Measurements from ENCODE around the gene CIC. TPM values are rescaled to one million over a fixed set of nuclear protein-coding genes. Genes with fewer than 3 reads are reported as not detected.

The CIC gene
- polyA plus RNA-seq, 3 donors: 0.62 to 42.2 (median 0.87) TPM

- H4K20me1 ChIP-seq (ENCODE audit: insufficient read depth, low read length): peaks cover 97% of the 10 kb centered on the region
- intact Hi-C loops (cut with micrococcal nuclease): loop anchor here in 1 of 2 donors (10.0 kb wide), 1 partner anchor 130 kb away; no protein-coding TSS in a partner anchor
Observed at GRCh38 chr19:42234364-42234763, 34.7 kb upstream of the CIC start.

GRCh38 chr19:42235181-42235580 lies 33.9 kb upstream of the CIC start:
- H3K36me3 ChIP-seq (replicated peaks in 1 of 2; ENCODE audit: control insufficient read depth in 1 of 2, insufficient read depth in 2 of 2, low read length in 2 of 2): peaks cover 80 to 86% of the 10 kb centered on the region in 2 donors

More at GRCh38 chr19:42234364-42234763, 34.7 kb upstream of the CIC start:
- Histone ChIP-seq H3K27me3 (ENCODE audit: control insufficient read depth in 2 of 2, insufficient read depth in 2 of 2, low read length in 2 of 2) (no peaks in the 10 kb centered on the region), H3K79me2 (ENCODE audit: insufficient read depth, low read length) (peaks cover 52% of the 10 kb centered on the region), H3K9me3 (replicated peaks in 1 of 2; ENCODE audit: control insufficient read depth in 1 of 2, insufficient read depth in 1 of 2, low read length in 2 of 2) (no peaks in the 10 kb centered on the region), H3K4me2 (replicated peaks; ENCODE audit: extremely low read depth, low read length, poor library complexity, severe bottlenecking) (no peak overlapping the region), H3K36me3 (replicated peaks in 1 of 2; ENCODE audit: control insufficient read depth in 1 of 2, insufficient read depth in 2 of 2, low read length in 2 of 2) (peaks cover 81 to 86% of the 10 kb centered on the region in 2 donors), H3K4me3 (replicated peaks in 1 of 3; ENCODE audit: low read depth in 2 of 3, low read length in 3 of 3) (no peak overlapping the region), H3K4me1 (ENCODE audit: control insufficient read depth in 1 of 2, insufficient read depth in 2 of 2, low read length in 2 of 2) (no peaks in the 10 kb centered on the region), H2AFZ (ENCODE audit: insufficient read depth, low read depth, low read length, poor library complexity, severe bottlenecking) (no peak overlapping the region), H3K9ac (ENCODE audit: insufficient read depth, low read length, poor library complexity, severe bottlenecking) (no peak overlapping the region), H3K27ac (ENCODE audit: low read depth in 1 of 2, low read length in 2 of 2) (no peak overlapping the region)
- TF ChIP-seq, protein P1, sequence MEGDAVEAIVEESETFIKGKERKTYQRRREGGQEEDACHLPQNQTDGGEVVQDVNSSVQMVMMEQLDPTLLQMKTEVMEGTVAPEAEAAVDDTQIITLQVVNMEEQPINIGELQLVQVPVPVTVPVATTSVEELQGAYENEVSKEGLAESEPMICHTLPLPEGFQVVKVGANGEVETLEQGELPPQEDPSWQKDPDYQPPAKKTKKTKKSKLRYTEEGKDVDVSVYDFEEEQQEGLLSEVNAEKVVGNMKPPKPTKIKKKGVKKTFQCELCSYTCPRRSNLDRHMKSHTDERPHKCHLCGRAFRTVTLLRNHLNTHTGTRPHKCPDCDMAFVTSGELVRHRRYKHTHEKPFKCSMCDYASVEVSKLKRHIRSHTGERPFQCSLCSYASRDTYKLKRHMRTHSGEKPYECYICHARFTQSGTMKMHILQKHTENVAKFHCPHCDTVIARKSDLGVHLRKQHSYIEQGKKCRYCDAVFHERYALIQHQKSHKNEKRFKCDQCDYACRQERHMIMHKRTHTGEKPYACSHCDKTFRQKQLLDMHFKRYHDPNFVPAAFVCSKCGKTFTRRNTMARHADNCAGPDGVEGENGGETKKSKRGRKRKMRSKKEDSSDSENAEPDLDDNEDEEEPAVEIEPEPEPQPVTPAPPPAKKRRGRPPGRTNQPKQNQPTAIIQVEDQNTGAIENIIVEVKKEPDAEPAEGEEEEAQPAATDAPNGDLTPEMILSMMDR (IDR thresholded peaks at IDR 0.05): no peak
- peaks cover 71 to 92% of the 10 kb centered on the region in 2 donors for H3K36me3 Mint-ChIP-seq
- H3K4me3 Mint-ChIP-seq: no peak overlapping the region
- no peak for DNase-seq
- H3K4me1 Mint-ChIP-seq: peaks cover 12% of the 10 kb centered on the region
- WGBS (ENCODE audit: insufficient coverage): 98% methylated on average over 7 of the region's 11 CpGs
- no peaks in the 10 kb centered on the region for H3K9me3 Mint-ChIP-seq
- H3K27me3 Mint-ChIP-seq (ENCODE audit: low read depth in 3 of 3): no peaks in the 10 kb centered on the region
- H3K27ac Mint-ChIP-seq: peak overlapping the region in 2 of 7 donors; percentile 30 to 46

More at GRCh38 chr19:42235181-42235580, 33.9 kb upstream of the CIC start:
- intact Hi-C loops (cut with micrococcal nuclease): loop anchor here in 1 of 2 donors (10.0 kb wide), 1 partner anchor 130 kb away; no protein-coding TSS in a partner anchor
- Mint-ChIP-seq H3K27ac (peak overlapping the region in 3 of 7 donors; percentile 40 to 85 (median 60)), H3K4me3 (no peak overlapping the region), H3K9me3 (no peaks in the 10 kb centered on the region), H3K36me3 (peaks cover 74 to 92% of the 10 kb centered on the region in 2 donors), H3K4me1 (peaks cover 14% of the 10 kb centered on the region), H3K27me3 (ENCODE audit: low read depth in 3 of 3) (no peaks in the 10 kb centered on the region)
- Histone ChIP-seq H2AFZ (ENCODE audit: insufficient read depth, low read depth, low read length, poor library complexity, severe bottlenecking) (no peak overlapping the region), H3K4me1 (ENCODE audit: control insufficient read depth in 1 of 2, insufficient read depth in 2 of 2, low read length in 2 of 2) (peaks cover 5 to 7% of the 10 kb centered on the region in 2 donors), H3K79me2 (ENCODE audit: insufficient read depth, low read length) (peaks cover 60% of the 10 kb centered on the region), H3K9me3 (replicated peaks in 1 of 2; ENCODE audit: control insufficient read depth in 1 of 2, insufficient read depth in 1 of 2, low read length in 2 of 2) (no peaks in the 10 kb centered on the region), H3K27me3 (ENCODE audit: control insufficient read depth in 2 of 2, insufficient read depth in 2 of 2, low read length in 2 of 2) (no peaks in the 10 kb centered on the region), H3K4me3 (replicated peaks in 1 of 3; ENCODE audit: low read depth in 2 of 3, low read length in 3 of 3) (no peak overlapping the region), H3K9ac (ENCODE audit: insufficient read depth, low read length, poor library complexity, severe bottlenecking) (no peak overlapping the region), H3K27ac (ENCODE audit: low read depth in 1 of 2, low read length in 2 of 2) (no peak overlapping the region), H4K20me1 (ENCODE audit: insufficient read depth, low read length) (peaks cover 97% of the 10 kb centered on the region), H3K4me2 (replicated peaks; ENCODE audit: extremely low read depth, low read length, poor library complexity, severe bottlenecking) (no peak overlapping the region)
- TF ChIP-seq, protein P1 (IDR thresholded peaks at IDR 0.05): no peak
- 60% methylated on average over 4 of the region's 5 CpGs for WGBS (ENCODE audit: insufficient coverage)
- DNase-seq: no peak

All from CD14-positive monocyte (primary cell).